Neuron (in vitro differentiated cells): Measurements from ENCODE around the gene PPIP5K1.

Experiments used
- H2AFZ ChIP-seq: one replicate; pipeline ENCODE4 v1.6.1; 2013; ENCODE audit warnings: low read depth, mild to moderate bottlenecking, inconsistent platforms, low read length, moderate library complexity
- H3K27me3 ChIP-seq: one replicate; pipeline ENCODE4 v1.6.1; 2013; ENCODE audit warnings: low read length; ENCODE audit not compliant: insufficient read depth
- H3K36me3 ChIP-seq: one replicate; pipeline ENCODE4 v1.6.1; 2013; ENCODE audit warnings: low read length; ENCODE audit not compliant: insufficient read depth
- H3K4me1 ChIP-seq: one replicate; pipeline ENCODE4 v1.6.1; 2013; ENCODE audit warnings: low read length; ENCODE audit not compliant: insufficient read depth
- H3K4me3 ChIP-seq: 2 replicates; pipeline ENCODE4 v1.5.1; 2013; ENCODE audit warnings: mild to moderate bottlenecking, low read length, moderate library complexity
- H3K9me3 ChIP-seq: one replicate; pipeline ENCODE4 v1.6.1; 2013; ENCODE audit warnings: low read length

The PPIP5K1 gene

GRCh38 chr15:43509660-43510199, 80.3 kb downstream of the PPIP5K1 start:
- Histone ChIP-seq H3K4me1 (peaks cover 50% of the 10 kb centered on the region), H2AFZ (no peak overlapping the region), H3K36me3 (no peaks in the 10 kb centered on the region), H3K27me3 (no peaks in the 10 kb centered on the region), H3K4me3 (peak overlapping the region; percentile 67), H3K9me3 (no peaks in the 10 kb centered on the region)

GRCh38 chr15:43508991-43509659, 80.9 kb downstream of the PPIP5K1 start:
- no peaks in the 10 kb centered on the region for H3K36me3 ChIP-seq
- H3K4me1 ChIP-seq: peaks cover 45% of the 10 kb centered on the region
- H3K9me3 ChIP-seq: no peaks in the 10 kb centered on the region
- no peak overlapping the region for H2AFZ ChIP-seq
- H3K27me3 ChIP-seq: no peaks in the 10 kb centered on the region
- H3K4me3 ChIP-seq: peak overlapping the region; percentile 67

GRCh38 chr15:43508421-43508820, 81.6 kb downstream of the PPIP5K1 start:
- Histone ChIP-seq H3K9me3 (no peaks in the 10 kb centered on the region), H2AFZ (no peak overlapping the region), H3K4me3 (peak overlapping the region; percentile 67), H3K27me3 (no peaks in the 10 kb centered on the region), H3K36me3 (no peaks in the 10 kb centered on the region), H3K4me1 (peaks cover 38% of the 10 kb centered on the region)

GRCh38 chr15:43505738-43506137, 84.3 kb downstream of the PPIP5K1 start:
- Histone ChIP-seq H3K4me3 (no peak overlapping the region), H2AFZ (no peak overlapping the region), H3K4me1 (peaks cover 27% of the 10 kb centered on the region), H3K9me3 (no peaks in the 10 kb centered on the region), H3K27me3 (no peaks in the 10 kb centered on the region), H3K36me3 (no peaks in the 10 kb centered on the region)

GRCh38 chr15:43499635-43500034, 90.4 kb downstream of the PPIP5K1 start:
- Histone ChIP-seq H2AFZ (no peak overlapping the region), H3K9me3 (no peaks in the 10 kb centered on the region), H3K4me1 (no peaks in the 10 kb centered on the region), H3K4me3 (no peak overlapping the region), H3K27me3 (no peaks in the 10 kb centered on the region), H3K36me3 (no peaks in the 10 kb centered on the region)

- H2AFZ ChIP-seq: no peak overlapping the region
- H3K36me3 ChIP-seq: no peaks in the 10 kb centered on the region
- H3K27me3 ChIP-seq: no peaks in the 10 kb centered on the region
- H3K4me1 ChIP-seq: peaks cover 5% of the 10 kb centered on the region
- no peak overlapping the region for H3K4me3 ChIP-seq
- no peaks in the 10 kb centered on the region for H3K9me3 ChIP-seq
Measured at GRCh38 chr15:43498990-43499389, 91.0 kb downstream of the PPIP5K1 start.

- H3K36me3 ChIP-seq: peaks cover 21% of the 10 kb centered on the region
- no peaks in the 10 kb centered on the region for H3K27me3 ChIP-seq
- H2AFZ ChIP-seq: peak overlapping the region; percentile 56
- H3K4me3 ChIP-seq: peak overlapping the region; percentile 72
- no peaks in the 10 kb centered on the region for H3K9me3 ChIP-seq
- peaks cover 21% of the 10 kb centered on the region for H3K4me1 ChIP-seq
Measured at GRCh38 chr15:43493703-43494472, 96.1 kb downstream of the PPIP5K1 start.

- Histone ChIP-seq H3K9me3 (peaks cover 2% of the 10 kb centered on the region), H3K36me3 (peaks cover 29% of the 10 kb centered on the region), H3K27me3 (no peaks in the 10 kb centered on the region), H2AFZ (peak within 1 kb of the TSS; percentile 56), H3K4me1 (peaks cover 21% of the 10 kb centered on the region), H3K4me3 (peak within 1 kb of the TSS; percentile 72)
Measured at GRCh38 chr15:43492673-43493601, 97.1 kb downstream of the PPIP5K1 start, which contains the start of gene TP53BP1. Gene TP53BP1, minus strand, starts transcription at chr15:43493156. Its CDS starts 113 bp downstream, at chr15:43493043.

- H3K9me3 ChIP-seq: peaks cover 4% of the 10 kb centered on the region
- peak overlapping the region; percentile 72 for H3K4me3 ChIP-seq
- H2AFZ ChIP-seq: peak overlapping the region; percentile 11
- H3K27me3 ChIP-seq: no peaks in the 10 kb centered on the region
- peaks cover 36% of the 10 kb centered on the region for H3K36me3 ChIP-seq
- peaks cover 21% of the 10 kb centered on the region for H3K4me1 ChIP-seq
Measured at GRCh38 chr15:43492266-43492665, 97.7 kb downstream of the PPIP5K1 start.

GRCh38 chr15:43489191-43489590, 100.8 kb downstream of the PPIP5K1 start:
- no peaks in the 10 kb centered on the region for H3K27me3 ChIP-seq
- H3K4me1 ChIP-seq: peaks cover 17% of the 10 kb centered on the region
- H2AFZ ChIP-seq: no peak overlapping the region
- no peak overlapping the region for H3K4me3 ChIP-seq
- peaks cover 57% of the 10 kb centered on the region for H3K36me3 ChIP-seq
- H3K9me3 ChIP-seq: peaks cover 4% of the 10 kb centered on the region

GRCh38 chr15:43488790-43489189, 101.2 kb downstream of the PPIP5K1 start:
- H2AFZ ChIP-seq: no peak overlapping the region
- no peaks in the 10 kb centered on the region for H3K27me3 ChIP-seq
- peaks cover 61% of the 10 kb centered on the region for H3K36me3 ChIP-seq
- no peak overlapping the region for H3K4me3 ChIP-seq
- peaks cover 13% of the 10 kb centered on the region for H3K4me1 ChIP-seq
- H3K9me3 ChIP-seq: peaks cover 4% of the 10 kb centered on the region

- Histone ChIP-seq H2AFZ (no peak overlapping the region), H3K4me1 (peaks cover 8% of the 10 kb centered on the region), H3K4me3 (no peak overlapping the region), H3K9me3 (peaks cover 6% of the 10 kb centered on the region), H3K27me3 (no peaks in the 10 kb centered on the region), H3K36me3 (peaks cover 70% of the 10 kb centered on the region)
Measured at GRCh38 chr15:43487271-43487895, 102.6 kb downstream of the PPIP5K1 start.
